ACC112 (cell line): ENCODE measurements around the gene DFFB.

Source experiments
- H2AFZ ChIP-seq: fragments of 200-600 bp; sonication (generic); one replicate; pipeline ENCODE4 v1.6.0; 2017; ENCODE audit warnings: antibody characterized with exemption, low read length; ENCODE audit not compliant: unreplicated experiment
- H3K27ac ChIP-seq: fragments of 200-600 bp; sonication (generic); 2 replicates; pipeline ENCODE4 v1.5.1; 2014; ENCODE audit warnings: low read depth, mild to moderate bottlenecking, antibody characterized with exemption, low read length, moderate library complexity
- H3K27me3 ChIP-seq: fragments of 200-600 bp; sonication (generic); 2 replicates; pipeline ENCODE4 v1.6.1; 2014; ENCODE audit warnings: mild to moderate bottlenecking, antibody characterized with exemption, low read length, moderate library complexity, mixed read lengths; ENCODE audit not compliant: insufficient read depth
- H3K36me3 ChIP-seq: fragments of 200-600 bp; sonication (generic); 2 replicates; pipeline ENCODE4 v1.6.1; 2016; ENCODE audit warnings: mild to moderate bottlenecking, antibody characterized with exemption, low read length, moderate library complexity, mixed read lengths; ENCODE audit not compliant: insufficient read depth
- H3K4me1 ChIP-seq: fragments of 200-600 bp; sonication (generic); one replicate; pipeline ENCODE4 v1.6.1; 2016; ENCODE audit warnings: low read length, mixed read lengths; ENCODE audit not compliant: insufficient read depth, unreplicated experiment, control insufficient read depth
- H3K4me3 ChIP-seq: fragments of 200-600 bp; sonication (generic); 2 replicates; pipeline ENCODE4 v1.5.1; 2014; ENCODE audit warnings: mild to moderate bottlenecking, low read depth, low read length
- H3K79me2 ChIP-seq: fragments of 200-600 bp; sonication (generic); one replicate; pipeline ENCODE4 v1.6.0; 2016; ENCODE audit warnings: low read length; ENCODE audit not compliant: control insufficient read depth, unreplicated experiment, insufficient read depth

The DFFB gene

GRCh38 chr1:3871451-3871805 lies 14.2 kb downstream of the DFFB start:
- H3K79me2 ChIP-seq, result no peaks in the 10 kb centered on the region
- no peaks in the 10 kb centered on the region for H3K4me1 ChIP-seq
- no peaks in the 10 kb centered on the region for H3K27me3 ChIP-seq
- H3K27ac ChIP-seq, result no peak overlapping the region
- no peaks in the 10 kb centered on the region for H3K36me3 ChIP-seq
- no peak overlapping the region for H2AFZ ChIP-seq
- no peak overlapping the region for H3K4me3 ChIP-seq

- Histone ChIP-seq H3K4me1 (no peaks in the 10 kb centered on the region), H3K79me2 (no peaks in the 10 kb centered on the region), H3K36me3 (no peaks in the 10 kb centered on the region), H2AFZ (no peak overlapping the region), H3K27ac (no peak overlapping the region), H3K4me3 (no peak overlapping the region), H3K27me3 (no peaks in the 10 kb centered on the region)
These were observed 15.3 kb downstream of the DFFB start for GRCh38 chr1:3872546-3872945.

GRCh38 chr1:3874736-3875135 lies 17.5 kb downstream of the DFFB start:
- Histone ChIP-seq H3K36me3 (peaks cover 12% of the 10 kb centered on the region), H3K4me3 (no peak overlapping the region), H3K27me3 (no peaks in the 10 kb centered on the region), H3K4me1 (no peaks in the 10 kb centered on the region), H3K27ac (no peak overlapping the region), H2AFZ (no peak overlapping the region), H3K79me2 (no peaks in the 10 kb centered on the region)

DNA sequence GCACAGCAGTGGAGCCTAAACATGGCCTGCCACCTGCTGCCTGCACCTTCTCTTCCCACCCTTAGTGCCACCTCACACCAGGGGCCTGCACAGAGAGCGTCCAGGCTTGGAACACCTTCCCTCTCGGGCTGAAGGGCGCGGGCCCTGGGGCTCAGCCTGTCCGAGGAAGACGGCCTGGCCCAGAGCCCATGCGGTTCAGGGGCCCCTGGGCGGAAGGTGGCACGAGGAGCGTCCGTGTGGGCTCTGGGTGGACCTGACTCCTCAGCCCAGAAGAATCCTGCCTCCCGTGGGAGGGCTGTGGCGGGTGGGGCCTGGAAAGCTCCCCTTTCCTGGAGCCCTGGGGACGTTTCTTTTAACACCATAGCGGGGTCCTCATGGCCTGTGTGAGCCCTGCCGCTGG lies 19.4 kb downstream of the DFFB start:
- H3K4me3 ChIP-seq, result no peak overlapping the region
- peaks cover 22% of the 10 kb centered on the region for H3K36me3 ChIP-seq
- no peaks in the 10 kb centered on the region for H3K27me3 ChIP-seq
- H3K27ac ChIP-seq, result no peak overlapping the region
- H2AFZ ChIP-seq, result no peak overlapping the region
- no peaks in the 10 kb centered on the region for H3K79me2 ChIP-seq
- H3K4me1 ChIP-seq, result no peaks in the 10 kb centered on the region

- H3K79me2 ChIP-seq, result no peaks in the 10 kb centered on the region
- H3K36me3 ChIP-seq, result peaks cover 22% of the 10 kb centered on the region
- H3K27me3 ChIP-seq, result no peaks in the 10 kb centered on the region
- H3K27ac ChIP-seq, result no peak overlapping the region
- no peak overlapping the region for H3K4me3 ChIP-seq
- H2AFZ ChIP-seq, result no peak overlapping the region
- H3K4me1 ChIP-seq, result no peaks in the 10 kb centered on the region
These were observed 21.8 kb downstream of the DFFB start for GRCh38 chr1:3879099-3879498.

GRCh38 chr1:3879787-3880428 lies 22.6 kb downstream of the DFFB start:
- H3K27me3 ChIP-seq, result no peaks in the 10 kb centered on the region
- no peaks in the 10 kb centered on the region for H3K4me1 ChIP-seq
- no peak overlapping the region for H2AFZ ChIP-seq
- H3K4me3 ChIP-seq, result no peak overlapping the region
- H3K27ac ChIP-seq, result no peak overlapping the region
- H3K36me3 ChIP-seq, result peaks cover 22% of the 10 kb centered on the region
- no peaks in the 10 kb centered on the region for H3K79me2 ChIP-seq

GRCh38 chr1:3880429-3881192 lies 23.3 kb downstream of the DFFB start:
- Histone ChIP-seq H3K36me3 (peaks cover 22% of the 10 kb centered on the region), H3K27ac (no peak overlapping the region), H3K4me3 (no peak overlapping the region)

GRCh38 chr1:3881193-3881480 lies 23.9 kb downstream of the DFFB start:
- no peaks in the 10 kb centered on the region for H3K4me1 ChIP-seq
- H3K79me2 ChIP-seq, result no peaks in the 10 kb centered on the region
- H3K4me3 ChIP-seq, result no peak overlapping the region
- peaks cover 22% of the 10 kb centered on the region for H3K36me3 ChIP-seq
- H2AFZ ChIP-seq, result no peak overlapping the region
- H3K27ac ChIP-seq, result no peak overlapping the region
- no peaks in the 10 kb centered on the region for H3K27me3 ChIP-seq

More at GRCh38 chr1:3880429-3881192, 23.3 kb downstream of the DFFB start:
- Histone ChIP-seq H3K4me1 (no peaks in the 10 kb centered on the region), H3K79me2 (no peaks in the 10 kb centered on the region), H3K27me3 (no peaks in the 10 kb centered on the region), H2AFZ (no peak overlapping the region)

DNA sequence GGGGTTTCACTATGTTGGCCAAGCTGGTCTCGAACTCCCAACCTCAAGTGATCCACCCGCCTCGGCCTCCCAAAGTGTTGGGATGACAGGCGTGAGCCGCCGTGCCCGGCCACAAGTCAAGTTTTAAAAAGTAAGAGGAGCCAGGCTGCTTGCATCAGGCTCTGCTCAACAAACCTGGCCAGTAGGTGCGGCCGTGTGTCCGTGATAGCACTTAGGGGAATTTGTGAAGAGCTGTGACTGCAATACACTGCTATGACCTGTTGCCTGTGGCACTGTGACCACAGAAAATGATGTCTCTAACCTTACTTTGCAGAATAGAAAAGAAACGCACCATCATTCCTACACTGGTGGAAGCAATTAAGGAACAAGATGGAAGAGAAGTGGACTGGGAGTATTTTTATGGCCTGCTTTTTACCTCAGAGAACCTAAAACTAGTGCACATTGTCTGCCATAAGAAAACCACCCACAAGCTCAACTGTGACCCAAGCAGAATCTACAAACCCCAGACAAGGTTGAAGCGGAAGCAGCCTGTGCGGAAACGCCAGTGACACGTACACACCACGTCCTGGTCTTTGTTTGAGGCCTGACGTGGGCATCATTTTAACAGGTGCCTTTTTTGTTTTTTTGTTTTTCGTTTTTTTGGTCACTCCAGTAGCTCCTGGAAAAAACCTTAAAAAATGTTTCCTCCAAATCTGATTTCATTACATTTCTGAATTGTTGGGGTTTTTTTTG lies 26.1 kb downstream of the DFFB start:
- Histone ChIP-seq H3K27ac (no peak overlapping the region), H3K4me3 (no peak overlapping the region), H3K4me1 (no peaks in the 10 kb centered on the region), H3K27me3 (no peaks in the 10 kb centered on the region), H2AFZ (no peak overlapping the region), H3K36me3 (peaks cover 24% of the 10 kb centered on the region), H3K79me2 (no peaks in the 10 kb centered on the region)

GRCh38 chr1:3884966-3885365 lies 27.7 kb downstream of the DFFB start:
- no peaks in the 10 kb centered on the region for H3K79me2 ChIP-seq
- no peak overlapping the region for H3K4me3 ChIP-seq
- H3K27ac ChIP-seq, result no peak overlapping the region
- H3K27me3 ChIP-seq, result no peaks in the 10 kb centered on the region
- H3K4me1 ChIP-seq, result no peaks in the 10 kb centered on the region
- peaks cover 12% of the 10 kb centered on the region for H3K36me3 ChIP-seq
- H2AFZ ChIP-seq, result no peak overlapping the region

- no peaks in the 10 kb centered on the region for H3K27me3 ChIP-seq
- no peaks in the 10 kb centered on the region for H3K4me1 ChIP-seq
- no peak overlapping the region for H3K4me3 ChIP-seq
- H3K27ac ChIP-seq, result no peak overlapping the region
- H2AFZ ChIP-seq, result no peak overlapping the region
- peaks cover 1% of the 10 kb centered on the region for H3K79me2 ChIP-seq
- peaks cover 9% of the 10 kb centered on the region for H3K36me3 ChIP-seq
These were observed 28.3 kb downstream of the DFFB start for GRCh38 chr1:3885611-3886010.
